ENCODE data around the gene MEF2A.

MEF2A gene

GRCh38 chr15:99615460-99615859 lies 49.7 kb downstream of the MEF2A start:
- no peak overlapping the region for H3K27ac ChIP-seq
- no peaks in the 10 kb centered on the region for H3K9me3 ChIP-seq (ENCODE audit: low read depth, low read length)
- H3K4me3 ChIP-seq = no peak overlapping the region
- no peaks in the 10 kb centered on the region for H3K36me3 ChIP-seq (ENCODE audit: insufficient read depth, low read length)
- TF ChIP-seq EZH2 (IDR thresholded peaks at IDR 0.05) (no peak), FOXP2 (optimal IDR thresholded peaks at IDR 0.05; ENCODE audit: control extremely low read depth, extremely low read length, insufficient read depth) (no peak), POLR2AphosphoS5 (IDR thresholded peaks at IDR 0.05; ENCODE audit: borderline replicate concordance, low read depth, low read length) (no peak)
- H3K9ac ChIP-seq (ENCODE audit: insufficient read length) = no peak overlapping the region
- DNase-seq (ENCODE audit: low read depth, low spot score) = no peak

- DNase-seq (ENCODE audit: low read depth, low spot score) = no peak
- Histone ChIP-seq H3K27ac (no peak overlapping the region), H3K9ac (ENCODE audit: insufficient read length) (no peak overlapping the region), H3K36me3 (ENCODE audit: insufficient read depth, low read length) (no peaks in the 10 kb centered on the region), H3K4me3 (no peak overlapping the region), H3K9me3 (ENCODE audit: low read depth, low read length) (no peaks in the 10 kb centered on the region)
- TF ChIP-seq EZH2 (IDR thresholded peaks at IDR 0.05) (no peak), FOXP2 (optimal IDR thresholded peaks at IDR 0.05; ENCODE audit: control extremely low read depth, extremely low read length, insufficient read depth) (no peak), POLR2AphosphoS5 (IDR thresholded peaks at IDR 0.05; ENCODE audit: borderline replicate concordance, low read depth, low read length) (no peak)
These were observed 50.3 kb downstream of the MEF2A start for GRCh38 chr15:99616129-99616528.

GRCh38 chr15:99616773-99617342 lies 51.1 kb downstream of the MEF2A start:
- no peak for TF ChIP-seq FOXP2 (optimal IDR thresholded peaks at IDR 0.05; ENCODE audit: control extremely low read depth, extremely low read length, insufficient read depth)
- no peak for TF ChIP-seq EZH2 (IDR thresholded peaks at IDR 0.05)
- TF ChIP-seq POLR2AphosphoS5 (IDR thresholded peaks at IDR 0.05; ENCODE audit: borderline replicate concordance, low read depth, low read length) = no peak
- H3K4me3 ChIP-seq = no peak overlapping the region
- peak overlapping the region; percentile 45 for H3K27ac ChIP-seq
- peak overlapping the region; percentile 19 for H3K9ac ChIP-seq (ENCODE audit: insufficient read length)
- H3K36me3 ChIP-seq (ENCODE audit: insufficient read depth, low read length) = peaks cover under 1% of the 10 kb centered on the region; the same call in 1 of the 2 replicates
- no peak for DNase-seq (ENCODE audit: low read depth, low spot score)
- no peaks in the 10 kb centered on the region for H3K9me3 ChIP-seq (ENCODE audit: low read depth, low read length)

GRCh38 chr15:99618941-99619411 lies 53.2 kb downstream of the MEF2A start:
- H3K9ac ChIP-seq (ENCODE audit: insufficient read length) = no peak overlapping the region
- TF ChIP-seq POLR2AphosphoS5 (IDR thresholded peaks at IDR 0.05; ENCODE audit: borderline replicate concordance, low read depth, low read length) (no peak), EZH2 (IDR thresholded peaks at IDR 0.05) (no peak), FOXP2 (optimal IDR thresholded peaks at IDR 0.05; ENCODE audit: control extremely low read depth, extremely low read length, insufficient read depth) (no peak)
- H3K36me3 ChIP-seq (ENCODE audit: insufficient read depth, low read length) = peaks cover 9% of the 10 kb centered on the region
- H3K9me3 ChIP-seq (ENCODE audit: low read depth, low read length) = peaks cover 1% of the 10 kb centered on the region; the same call in 1 of the 2 replicates
- H3K27ac ChIP-seq = peak overlapping the region; percentile 49; the same call in 1 of the 2 replicates
- no peak for DNase-seq (ENCODE audit: low read depth, low spot score)
- no peak overlapping the region for H3K4me3 ChIP-seq

- TF ChIP-seq POLR2AphosphoS5 (IDR thresholded peaks at IDR 0.05; ENCODE audit: borderline replicate concordance, low read depth, low read length) (no peak), EZH2 (IDR thresholded peaks at IDR 0.05) (no peak), FOXP2 (optimal IDR thresholded peaks at IDR 0.05; ENCODE audit: control extremely low read depth, extremely low read length, insufficient read depth) (no peak)
- peak overlapping the region; percentile 49; the same call in 1 of the 2 replicates for H3K27ac ChIP-seq
- no peak for DNase-seq (ENCODE audit: low read depth, low spot score)
- H3K9me3 ChIP-seq (ENCODE audit: low read depth, low read length) = peaks cover 6% of the 10 kb centered on the region; the same call in 1 of the 2 replicates
- no peak overlapping the region for H3K9ac ChIP-seq (ENCODE audit: insufficient read length)
- H3K4me3 ChIP-seq = no peak overlapping the region
- peaks cover 17% of the 10 kb centered on the region for H3K36me3 ChIP-seq (ENCODE audit: insufficient read depth, low read length)
These were observed 53.9 kb downstream of the MEF2A start for GRCh38 chr15:99619712-99620111.

- Histone ChIP-seq H3K27ac (no peak overlapping the region; the same call in 1 of the 2 replicates), H3K9ac (ENCODE audit: insufficient read length) (no peak overlapping the region), H3K4me3 (no peak overlapping the region), H3K9me3 (ENCODE audit: low read depth, low read length) (peaks cover 10% of the 10 kb centered on the region; the same call in 1 of the 2 replicates), H3K36me3 (ENCODE audit: insufficient read depth, low read length) (peaks cover 19% of the 10 kb centered on the region)
- no peak for TF ChIP-seq POLR2AphosphoS5 (IDR thresholded peaks at IDR 0.05; ENCODE audit: borderline replicate concordance, low read depth, low read length)
- TF ChIP-seq FOXP2 (optimal IDR thresholded peaks at IDR 0.05; ENCODE audit: control extremely low read depth, extremely low read length, insufficient read depth) = no peak
- TF ChIP-seq EZH2 (IDR thresholded peaks at IDR 0.05) = no peak
- no peak for DNase-seq (ENCODE audit: low read depth, low spot score)
These were observed 54.4 kb downstream of the MEF2A start for GRCh38 chr15:99620178-99620577.

GRCh38 chr15:99621767-99622166 lies 56.0 kb downstream of the MEF2A start:
- no peak for TF ChIP-seq FOXP2 (optimal IDR thresholded peaks at IDR 0.05; ENCODE audit: control extremely low read depth, extremely low read length, insufficient read depth)
- TF ChIP-seq POLR2AphosphoS5 (IDR thresholded peaks at IDR 0.05; ENCODE audit: borderline replicate concordance, low read depth, low read length) = no peak
- TF ChIP-seq EZH2 (IDR thresholded peaks at IDR 0.05) = no peak
- H3K9ac ChIP-seq (ENCODE audit: insufficient read length) = no peak overlapping the region
- no peak for DNase-seq (ENCODE audit: low read depth, low spot score)
- no peak overlapping the region for H3K4me3 ChIP-seq
- peaks cover 13% of the 10 kb centered on the region; the same call in 1 of the 2 replicates for H3K9me3 ChIP-seq (ENCODE audit: low read depth, low read length)
- H3K36me3 ChIP-seq (ENCODE audit: insufficient read depth, low read length) = peaks cover 29% of the 10 kb centered on the region
- no peak overlapping the region for H3K27ac ChIP-seq

- no peak overlapping the region for H3K9ac ChIP-seq (ENCODE audit: insufficient read length)
- peaks cover 13% of the 10 kb centered on the region; the same call in 1 of the 2 replicates for H3K9me3 ChIP-seq (ENCODE audit: low read depth, low read length)
- H3K27ac ChIP-seq = no peak overlapping the region
- no peak for TF ChIP-seq EZH2 (IDR thresholded peaks at IDR 0.05)
- no peak for TF ChIP-seq FOXP2 (optimal IDR thresholded peaks at IDR 0.05; ENCODE audit: control extremely low read depth, extremely low read length, insufficient read depth)
- peaks cover 23% of the 10 kb centered on the region for H3K36me3 ChIP-seq (ENCODE audit: insufficient read depth, low read length)
- H3K4me3 ChIP-seq = no peak overlapping the region
- DNase-seq (ENCODE audit: low read depth, low spot score) = no peak
These were observed 62.7 kb downstream of the MEF2A start for GRCh38 chr15:99628374-99629001.

All from SK-N-MC (cell line).